Adipose tissue (tissue), 3 donors: Measurements from ENCODE around the gene SIRT7. TPM values are rescaled to one million over a fixed set of nuclear protein-coding genes. Genes with fewer than 3 reads are reported as not detected.

Experiments
- H3K27ac ChIP-seq: one replicate; pipeline ENCODE4 v1.5.1; 2013; ENCODE audit warnings: low read depth, low read length
- WGBS, 3 donors: extraction: QIAGEN DNeasy Blood & Tissue Kit; methylation state at CpG; one replicate each; pipeline ENCODE4 v1.1.7; 2013; 5-methylcytosine and 5-hydroxymethylcytosine counted together
- polyA plus RNA-seq, 3 donors: library from polyadenylated mRNA; stranded (reverse); fragments of 200-250 nt; gene quantifications; one replicate each; pipeline ENCODE4 v1.2.3, GENCODE V29; 2013
- donor health status: healthy with polysubstance abuse.
- donor health status: Bipolar disorder and iron deficiency.
- donor health status: healthy.

SIRT7 gene
- polyA plus RNA-seq, 3 donors, result 12.6 to 19.6 (median 19.0) TPM

- 69 to 93% (median 92%) methylated on average over 6 of the region's 6 CpGs for WGBS, 3 donors
- H3K27ac ChIP-seq, result no peak overlapping the region
Observed at GRCh38 chr17:81935709-81936084, 17.7 kb upstream of the SIRT7 start.

- no peak overlapping the region for H3K27ac ChIP-seq
- 90 to 94% (median 93%) methylated on average over 38 of the region's 38 CpGs for WGBS, 3 donors
Observed at GRCh38 chr17:81934850-81935708, 17.1 kb upstream of the SIRT7 start.

GRCh38 chr17:81934098-81934757 lies 16.3 kb upstream of the SIRT7 start:
- H3K27ac ChIP-seq, result no peak overlapping the region
- 83 to 87% (median 85%) methylated on average over 23 of the region's 23 CpGs for WGBS, 3 donors

- H3K27ac ChIP-seq, result no peak overlapping the region
- WGBS, 3 donors, result 87 to 93% (median 89%) methylated on average over 14 of the region's 14 CpGs
Observed at GRCh38 chr17:81933178-81933699, 15.3 kb upstream of the SIRT7 start.

- no peak overlapping the region for H3K27ac ChIP-seq
- 79 to 91% (median 90%) methylated on average over 9 of the region's 9 CpGs for whole genome bisulfite sequencing, 3 donors
Observed at GRCh38 chr17:81932333-81932983, 14.5 kb upstream of the SIRT7 start.

GRCh38 chr17:81931557-81932332 lies 13.8 kb upstream of the SIRT7 start:
- no peak overlapping the region for H3K27ac ChIP-seq
- 30 to 47% (median 35%) methylated on average over 15 of the region's 15 CpGs for WGBS, 3 donors

- no peak overlapping the region for H3K27ac ChIP-seq
- 63 to 70% (median 65%) methylated on average over 13 of the region's 13 CpGs for WGBS, 3 donors
Observed at GRCh38 chr17:81931189-81931556, 13.2 kb upstream of the SIRT7 start.

- no peak overlapping the region for H3K27ac ChIP-seq
- 64 to 67% (median 67%) methylated on average over 20 of the region's 20 CpGs for WGBS, 3 donors
Observed at GRCh38 chr17:81930142-81931125, 12.5 kb upstream of the SIRT7 start.

- WGBS, 3 donors, result 90 to 91% (median 91%) methylated on average over 30 to 31 of the region's 31 CpGs
- no peak overlapping the region for H3K27ac ChIP-seq
Observed at GRCh38 chr17:81929253-81930141, 11.5 kb upstream of the SIRT7 start.

GRCh38 chr17:81928544-81929252 lies 10.7 kb upstream of the SIRT7 start:
- no peak overlapping the region for H3K27ac ChIP-seq
- WGBS, 3 donors, result 33 to 41% (median 37%) methylated on average over 43 to 44 of the region's 44 CpGs

- 1% methylated on average over 76 to 98 of the region's 98 CpGs for WGBS, 3 donors
- peak within 1 kb of the TSS; percentile 83 for H3K27ac ChIP-seq
Observed at GRCh38 chr17:81927653-81928543, 9.9 kb upstream of the SIRT7 start, which contains the start of gene MAFG. Gene MAFG, minus strand, starts transcription at chr17:81927735. Its CDS starts 4,550 bp downstream, at chr17:81923185.

- 0 to 1% (median 0%) methylated on average over 18 to 70 of the region's 78 CpGs for WGBS, 3 donors
- H3K27ac ChIP-seq, result peak overlapping the region; percentile 83
Observed at GRCh38 chr17:81927152-81927652, 9.2 kb upstream of the SIRT7 start.

- H3K27ac ChIP-seq, result peak overlapping the region; percentile 83
- WGBS, 3 donors, result 0 to 1% (median 1%) methylated on average over 35 to 46 of the region's 46 CpGs
Observed at GRCh38 chr17:81926451-81927151, 8.6 kb upstream of the SIRT7 start.

GRCh38 chr17:81925860-81926450 lies 8.0 kb upstream of the SIRT7 start:
- WGBS, 3 donors, result 51 to 58% (median 54%) methylated on average over 10 of the region's 10 CpGs
- H3K27ac ChIP-seq, result peak overlapping the region; percentile 56
